Measurements from ENCODE around the gene NUDT3.
"Not testable (repeated sequence)": the region's sequence is repeated elsewhere in the genome, so short reads cannot be mapped to it uniquely, and the experiment has no call there.

Gene NUDT3

GRCh38 chr6:34370361-34370760 is 22.1 kb downstream of the NUDT3 start:
- no peak for DNase-seq (ENCODE audit: low read depth in 2 of 2)

GRCh38 chr6:34369385-34369784 is 23.1 kb downstream of the NUDT3 start:
- DNase-seq (ENCODE audit: low read depth in 2 of 2) = no peak

- DNase-seq (ENCODE audit: low read depth in 2 of 2) = no peak
Observed at GRCh38 chr6:34366639-34366921, 25.9 kb downstream of the NUDT3 start.

- DNase-seq (ENCODE audit: low read depth in 2 of 2) = not testable (repeated sequence)
Observed at GRCh38 chr6:34365781-34366638, 26.5 kb downstream of the NUDT3 start.

GRCh38 chr6:34363681-34364075 is 28.8 kb downstream of the NUDT3 start:
- not testable (repeated sequence) for DNase-seq (ENCODE audit: low read depth in 2 of 2)

- DNase-seq (ENCODE audit: low read depth in 2 of 2) = no peak
Observed at GRCh38 chr6:34362909-34363680, 29.4 kb downstream of the NUDT3 start.

- DNase-seq (ENCODE audit: low read depth in 2 of 2) = no peak
Observed at GRCh38 chr6:34362176-34362575, 30.3 kb downstream of the NUDT3 start.

GRCh38 chr6:34360556-34360955 is 31.9 kb downstream of the NUDT3 start:
- no peak for DNase-seq (ENCODE audit: low read depth in 2 of 2)

- no peak for DNase-seq (ENCODE audit: low read depth in 2 of 2)
Observed at GRCh38 chr6:34359418-34360158, 32.9 kb downstream of the NUDT3 start.

GRCh38 chr6:34358389-34358905 is 34.0 kb downstream of the NUDT3 start:
- DNase-seq (ENCODE audit: low read depth in 2 of 2) = no peak

- DNase-seq (ENCODE audit: low read depth in 2 of 2) = no peak
Observed at GRCh38 chr6:34357937-34358336, 34.5 kb downstream of the NUDT3 start.

GRCh38 chr6:34355889-34356288 is 36.6 kb downstream of the NUDT3 start:
- no peak for DNase-seq (ENCODE audit: low read depth in 2 of 2)

GRCh38 chr6:34354230-34354629 is 38.2 kb downstream of the NUDT3 start:
- not testable (repeated sequence) for DNase-seq (ENCODE audit: low read depth in 2 of 2)

GRCh38 chr6:34353530-34353929 is 38.9 kb downstream of the NUDT3 start:
- DNase-seq (ENCODE audit: low read depth in 2 of 2) = not testable (repeated sequence)

- DNase-seq (ENCODE audit: low read depth in 2 of 2) = no peak
Observed at GRCh38 chr6:34352305-34352937, 40.0 kb downstream of the NUDT3 start.

GRCh38 chr6:34350934-34351217 is 41.6 kb downstream of the NUDT3 start:
- no peak for DNase-seq (ENCODE audit: low read depth in 2 of 2)

- no peak for DNase-seq (ENCODE audit: low read depth in 2 of 2)
Observed at GRCh38 chr6:34350137-34350933, 42.1 kb downstream of the NUDT3 start.

GRCh38 chr6:34349211-34349610 is 43.3 kb downstream of the NUDT3 start:
- no peak for DNase-seq (ENCODE audit: low read depth in 2 of 2)

- no peak for DNase-seq (ENCODE audit: low read depth in 2 of 2)
Observed at GRCh38 chr6:34347303-34347702, 45.2 kb downstream of the NUDT3 start.

GRCh38 chr6:34346175-34347119 is 46.0 kb downstream of the NUDT3 start:
- DNase-seq (ENCODE audit: low read depth in 2 of 2) = no peak

Measured in stimulated activated CD8-positive, alpha-beta memory T cell treated with anti-CD3 and anti-CD28 coated beads, Interleukin-7, amount 100 ng/mL, for 4 hours (primary cell).